ENCODE results near the gene UNC5C.

Gene UNC5C

GRCh38 chr4:95546221-95546620, 2.6 kb downstream of the UNC5C start:
- DNase-seq, result no peak

GRCh38 chr4:95545546-95545945, 3.2 kb downstream of the UNC5C start:
- no peak for DNase-seq

- no peak for DNase-seq
Measured at GRCh38 chr4:95544113-95545103, 4.4 kb downstream of the UNC5C start.

GRCh38 chr4:95541889-95542607, 6.7 kb downstream of the UNC5C start:
- no peak for DNase-seq

- DNase-seq, result no peak
Measured at GRCh38 chr4:95541094-95541493, 7.7 kb downstream of the UNC5C start.

GRCh38 chr4:95540227-95540626, 8.5 kb downstream of the UNC5C start:
- no peak for DNase-seq

GRCh38 chr4:95539106-95539505, 9.7 kb downstream of the UNC5C start:
- no peak for DNase-seq

GRCh38 chr4:95537863-95538488, 10.8 kb downstream of the UNC5C start:
- DNase-seq, result no peak

GRCh38 chr4:95537191-95537590, 11.6 kb downstream of the UNC5C start:
- no peak for DNase-seq

- no peak for DNase-seq
Measured at GRCh38 chr4:95536650-95537049, 12.1 kb downstream of the UNC5C start.

GRCh38 chr4:95535180-95535579, 13.6 kb downstream of the UNC5C start:
- no peak for DNase-seq

GRCh38 chr4:95534032-95534431, 14.7 kb downstream of the UNC5C start:
- DNase-seq, result no peak

- DNase-seq, result no peak
Measured at GRCh38 chr4:95533254-95533653, 15.5 kb downstream of the UNC5C start.

- DNase-seq, result no peak
Measured at GRCh38 chr4:95532305-95532704, 16.5 kb downstream of the UNC5C start.

GRCh38 chr4:95531141-95531540, 17.6 kb downstream of the UNC5C start:
- no peak for DNase-seq

GRCh38 chr4:95529946-95530345, 18.8 kb downstream of the UNC5C start:
- no peak for DNase-seq

- no peak for DNase-seq
Measured at GRCh38 chr4:95528388-95528948, 20.3 kb downstream of the UNC5C start.

- DNase-seq, result no peak
Measured at GRCh38 chr4:95526075-95526474, 22.7 kb downstream of the UNC5C start.

GRCh38 chr4:95524729-95525128, 24.0 kb downstream of the UNC5C start:
- no peak for DNase-seq

GRCh38 chr4:95524184-95524583, 24.6 kb downstream of the UNC5C start:
- DNase-seq, result no peak

GRCh38 chr4:95522682-95523530, 25.9 kb downstream of the UNC5C start:
- DNase-seq, result no peak

Data from activated CD4-positive, alpha-beta T cell treated with anti-CD3 and anti-CD28 coated beads, Interleukin-2, amount 50 U/mL, for 4 hours (primary cell).